Peyer's patch (tissue), 4 donors: Measurements from ENCODE around the gene P2RY8.

ENCODE experiments used
- CTCF ChIP-seq, 6 experiments: fragments of 450-650 bp in 4 of 6; fragments of 200-600 bp in 2 of 6; sonication (generic) in 1 of 6; IDR thresholded peaks; one replicate each; pipeline ENCODE4 v1.5.1; 2017 to 2019; ENCODE audit warnings: antibody characterized with exemption in 6 of 6, mild to moderate bottlenecking in 3 of 6, moderate library complexity in 1 of 6
- POLR2A ChIP-seq, 2 donors: fragments of 450-650 bp; IDR thresholded peaks; one replicate each; pipeline ENCODE4 v1.5.1; 2017; ENCODE audit warnings: antibody characterized with exemption in 2 of 2, mild to moderate bottlenecking in 2 of 2, moderate library complexity in 2 of 2

- no peak for TF ChIP-seq CTCF (IDR thresholded peaks at IDR 0.05)
- no peak for TF ChIP-seq POLR2A (IDR thresholded peaks at IDR 0.05)
Observed at GRCh38 chrX:1451661-1452515, 85.1 kb downstream of the P2RY8 start.
